Endometrial microvascular endothelial cells (primary cell): ENCODE measurements around the gene BPNT1. TPM values are rescaled to one million over a fixed set of nuclear protein-coding genes. Genes with fewer than 3 reads are reported as not detected.
"Not testable (repeated sequence)": the region's sequence is repeated elsewhere in the genome, so short reads cannot be mapped to it uniquely, and the experiment has no call there.

ENCODE experiments used
- in situ Hi-C: cut with HindIII; loops from 2 replicates; pipeline ENCODE4 v1.10.0; 2017; ENCODE audit warnings: low sequenced_read_pairs, low pct_unique_long_range_greater_than_20kb; ENCODE audit errors: inconsistent ontology term
- total RNA-seq: library from RNA; depleted of rRNA; stranded (reverse); fragments of >200 nt; gene quantifications from one replicate; pipeline ENCODE4 v1.2.3, GENCODE V29; 2015; ENCODE audit errors: inconsistent ontology term

The BPNT1 gene, protein sequence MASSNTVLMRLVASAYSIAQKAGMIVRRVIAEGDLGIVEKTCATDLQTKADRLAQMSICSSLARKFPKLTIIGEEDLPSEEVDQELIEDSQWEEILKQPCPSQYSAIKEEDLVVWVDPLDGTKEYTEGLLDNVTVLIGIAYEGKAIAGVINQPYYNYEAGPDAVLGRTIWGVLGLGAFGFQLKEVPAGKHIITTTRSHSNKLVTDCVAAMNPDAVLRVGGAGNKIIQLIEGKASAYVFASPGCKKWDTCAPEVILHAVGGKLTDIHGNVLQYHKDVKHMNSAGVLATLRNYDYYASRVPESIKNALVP
- total RNA-seq, result 37.6 TPM

DNA sequence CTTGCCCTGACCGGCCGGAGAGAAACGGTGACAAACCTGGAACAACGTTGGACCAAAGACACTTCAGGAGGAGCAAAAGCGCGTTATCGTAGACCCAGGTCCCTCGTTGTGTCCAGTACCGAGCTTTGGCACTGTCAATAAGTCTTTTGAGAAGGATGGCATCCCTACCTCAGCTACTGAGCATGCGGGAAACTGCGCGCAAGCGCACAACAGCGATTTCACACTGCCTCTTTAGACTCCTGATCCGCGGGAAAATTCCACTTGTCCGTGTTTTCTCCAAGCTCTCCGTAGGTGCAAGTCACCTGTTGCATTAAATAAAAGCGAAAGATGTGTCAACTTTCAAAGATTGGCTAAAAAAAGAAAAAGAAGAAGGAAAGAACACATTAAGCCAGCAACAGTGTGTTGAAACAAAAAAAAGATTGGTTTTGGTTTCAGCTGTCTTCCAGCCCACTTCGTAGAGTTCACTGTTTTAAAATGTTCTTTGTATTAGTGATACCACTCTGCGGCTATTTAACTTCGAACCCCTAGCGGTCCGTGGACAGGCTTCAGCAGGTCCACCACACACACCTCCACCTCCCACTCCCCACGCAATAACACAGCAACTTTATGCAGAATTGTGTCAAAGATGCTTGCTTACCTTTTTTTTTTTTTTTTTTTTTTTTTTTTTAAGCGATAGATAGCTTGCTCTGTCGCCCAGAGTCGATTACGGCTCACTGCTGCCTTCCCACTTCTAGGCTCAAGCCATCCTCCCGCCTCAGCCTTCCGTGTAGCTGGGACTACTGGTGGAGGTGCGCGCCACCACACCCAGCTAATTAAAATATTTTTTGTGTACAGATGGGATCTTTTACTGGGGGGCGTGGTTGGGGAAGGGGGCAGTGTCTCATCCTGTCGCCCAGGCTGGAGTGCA lies at the start of gene BPNT1:
TSS of gene BPNT1 (minus strand) at position 139 of the 907 bp plus-strand sequence. CDS start 9,942 bp downstream, outside the sequence.
- in situ Hi-C loops, result no loop called here

DNA sequence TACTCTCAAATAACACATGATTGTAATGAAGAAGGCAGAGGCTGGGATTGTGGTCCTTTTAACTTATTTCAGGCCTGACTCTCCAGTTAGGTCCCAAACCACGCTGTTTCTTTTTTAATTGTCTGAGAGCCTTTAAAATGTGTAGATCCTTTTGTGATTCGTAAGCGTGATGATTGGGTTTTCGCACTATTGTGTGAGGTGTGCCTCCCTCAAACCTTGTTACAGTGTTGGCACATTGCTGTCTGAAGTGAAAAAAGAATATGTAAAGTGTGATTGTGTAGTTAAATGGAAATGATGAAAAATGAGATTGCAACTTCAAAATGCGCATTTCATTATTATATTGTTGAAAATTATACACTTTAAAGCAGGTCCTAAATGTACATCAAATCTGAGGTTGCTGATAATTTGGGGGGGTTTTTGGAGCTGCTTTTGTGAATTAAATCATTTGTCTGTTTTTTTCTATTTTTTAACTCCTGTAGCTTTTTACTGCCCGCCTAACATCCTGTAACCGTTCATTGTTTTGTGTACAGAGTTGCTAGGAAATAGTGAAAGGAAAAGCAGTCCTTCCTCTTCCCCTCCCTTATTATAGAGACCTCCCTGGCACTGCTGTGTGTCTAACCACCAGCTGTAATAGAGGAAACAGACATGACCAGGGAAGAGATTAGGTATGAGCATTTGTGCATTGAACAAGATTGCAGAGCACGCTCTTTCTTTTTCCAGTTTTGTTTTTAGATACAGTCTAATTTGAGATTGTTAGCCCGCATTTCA lies 47.6 kb upstream of the BPNT1 start:
- in situ Hi-C loops, result no loop called here

DNA sequence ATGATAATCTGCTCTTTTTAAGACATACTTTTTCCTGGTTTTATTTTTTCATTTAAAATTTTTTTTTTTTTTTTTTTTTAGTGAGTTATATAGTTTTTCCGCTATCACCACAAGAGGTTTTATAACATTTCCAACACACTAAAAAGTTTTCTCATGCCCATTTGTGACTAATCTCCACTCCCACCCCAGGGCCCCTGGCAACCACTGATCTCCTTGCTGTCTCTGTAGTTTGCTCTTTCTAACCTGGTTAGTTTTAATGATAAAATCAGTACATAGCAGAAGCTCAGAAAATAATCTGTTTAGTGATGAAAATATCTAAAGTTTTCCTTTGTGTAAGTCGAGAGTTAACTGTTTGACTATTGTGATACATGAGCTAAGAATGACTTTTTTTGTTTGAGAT lies 46.2 kb upstream of the BPNT1 start:
- in situ Hi-C loops, result no loop called here

DNA sequence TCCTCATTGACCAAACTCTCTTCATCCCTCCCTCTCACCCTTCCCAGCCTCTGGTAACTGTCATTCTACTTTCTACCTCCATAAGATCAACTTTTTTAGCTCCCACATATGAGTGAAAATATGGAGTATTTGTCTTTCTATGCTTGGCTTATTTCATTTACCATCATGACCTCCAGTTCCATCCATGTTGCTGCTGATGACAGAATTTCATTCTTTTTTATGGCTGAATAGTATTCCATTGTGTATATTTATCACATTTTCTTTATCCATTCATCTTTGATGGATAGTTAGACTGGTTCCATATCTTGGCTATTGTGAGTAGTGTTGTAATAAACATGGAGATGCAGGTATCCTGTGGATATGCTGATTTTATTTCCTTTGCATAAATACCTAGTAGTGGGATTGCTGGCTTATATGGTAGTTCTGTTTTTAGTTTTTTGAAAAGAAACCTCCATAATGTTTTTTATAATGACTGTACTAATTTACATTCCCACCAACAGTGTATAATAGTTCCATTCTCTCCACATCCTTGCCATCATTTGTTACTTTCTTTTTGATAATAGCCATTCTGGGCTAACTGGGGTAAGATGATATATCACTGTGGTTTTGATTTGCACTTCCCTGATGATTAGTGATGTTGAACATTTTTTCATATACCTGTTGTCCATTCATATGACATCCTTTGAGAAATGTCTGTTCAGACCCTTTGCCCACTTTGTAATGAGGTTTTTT lies 40.1 kb upstream of the BPNT1 start:
- in situ Hi-C loops, result no loop called here

DNA sequence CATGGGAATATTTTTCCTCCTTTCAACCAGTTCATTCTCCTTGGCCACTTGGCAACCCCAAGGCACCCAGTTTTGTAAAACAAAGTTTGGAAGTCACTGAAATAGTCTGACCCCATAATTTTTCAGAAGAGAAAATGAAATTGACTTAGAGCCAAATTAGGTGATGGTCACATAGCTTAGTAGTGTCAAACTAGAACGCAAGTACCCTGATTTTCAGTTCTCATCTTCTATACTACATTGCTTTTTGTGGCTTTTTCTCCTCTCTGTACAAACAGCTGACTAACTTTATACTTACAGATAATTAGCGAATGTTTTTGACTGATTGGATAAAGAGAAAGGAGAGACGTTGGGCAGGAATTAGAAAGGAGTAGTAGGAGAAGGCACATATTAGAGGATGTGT lies 37.5 kb upstream of the BPNT1 start:
- in situ Hi-C loops, result no loop called here

DNA sequence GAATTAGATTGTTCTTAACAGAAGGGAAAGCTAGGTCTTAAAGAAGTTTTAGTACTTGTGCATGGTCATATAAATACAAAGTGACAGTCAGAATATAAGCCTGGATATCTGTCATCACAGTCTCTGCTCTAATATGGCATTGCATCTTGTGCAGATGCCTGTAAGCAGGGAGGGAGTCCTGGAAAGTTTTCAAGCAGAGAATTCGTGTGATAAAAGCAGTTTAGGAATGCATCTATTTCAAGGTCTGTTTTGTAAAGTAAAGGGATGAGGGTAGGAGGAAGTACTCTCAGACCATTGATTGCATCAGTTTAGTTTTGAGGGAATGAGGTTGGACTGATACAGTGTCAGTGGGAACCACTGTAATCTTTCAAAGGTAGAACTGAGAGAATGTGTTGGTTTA lies 35.0 kb upstream of the BPNT1 start:
- in situ Hi-C loops, result no loop called here

DNA sequence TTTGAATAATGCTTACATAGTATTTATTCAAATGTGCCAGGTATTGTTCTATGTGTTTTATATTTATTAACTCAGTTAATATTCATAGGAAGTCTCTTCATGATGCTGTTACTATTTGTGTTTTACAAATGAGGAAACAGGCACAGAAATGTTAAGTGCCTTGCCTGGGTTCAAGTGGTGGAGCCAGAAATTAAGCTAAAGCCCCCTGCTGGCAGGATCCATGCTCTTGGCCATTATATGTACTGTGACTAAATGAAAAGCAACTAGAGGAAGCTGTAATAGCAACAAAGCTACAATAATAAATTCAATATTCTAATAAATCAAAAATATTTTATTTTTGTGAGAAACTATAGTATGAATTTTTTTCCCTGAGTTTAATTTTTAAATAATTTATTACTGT lies 34.3 kb upstream of the BPNT1 start:
- in situ Hi-C loops, result no loop called here

DNA sequence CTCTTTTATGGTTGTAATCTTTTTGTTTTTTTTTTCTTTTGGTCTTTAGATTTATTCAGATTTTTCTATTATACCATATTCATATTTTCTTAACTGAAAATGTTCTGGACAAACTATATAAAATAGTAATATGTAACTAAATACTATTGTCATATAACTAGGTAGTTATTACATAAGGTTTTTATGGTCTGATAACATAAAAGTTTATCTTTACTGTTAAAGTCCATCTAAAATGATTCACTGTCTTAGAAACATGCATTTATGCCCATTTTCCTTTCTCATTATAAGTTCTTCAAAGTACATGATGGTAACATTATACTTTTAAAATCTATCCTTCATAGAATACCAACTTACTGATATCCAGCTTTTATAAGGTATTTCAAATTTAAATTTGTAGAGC lies 33.5 kb upstream of the BPNT1 start:
- in situ Hi-C loops, result no loop called here

DNA sequence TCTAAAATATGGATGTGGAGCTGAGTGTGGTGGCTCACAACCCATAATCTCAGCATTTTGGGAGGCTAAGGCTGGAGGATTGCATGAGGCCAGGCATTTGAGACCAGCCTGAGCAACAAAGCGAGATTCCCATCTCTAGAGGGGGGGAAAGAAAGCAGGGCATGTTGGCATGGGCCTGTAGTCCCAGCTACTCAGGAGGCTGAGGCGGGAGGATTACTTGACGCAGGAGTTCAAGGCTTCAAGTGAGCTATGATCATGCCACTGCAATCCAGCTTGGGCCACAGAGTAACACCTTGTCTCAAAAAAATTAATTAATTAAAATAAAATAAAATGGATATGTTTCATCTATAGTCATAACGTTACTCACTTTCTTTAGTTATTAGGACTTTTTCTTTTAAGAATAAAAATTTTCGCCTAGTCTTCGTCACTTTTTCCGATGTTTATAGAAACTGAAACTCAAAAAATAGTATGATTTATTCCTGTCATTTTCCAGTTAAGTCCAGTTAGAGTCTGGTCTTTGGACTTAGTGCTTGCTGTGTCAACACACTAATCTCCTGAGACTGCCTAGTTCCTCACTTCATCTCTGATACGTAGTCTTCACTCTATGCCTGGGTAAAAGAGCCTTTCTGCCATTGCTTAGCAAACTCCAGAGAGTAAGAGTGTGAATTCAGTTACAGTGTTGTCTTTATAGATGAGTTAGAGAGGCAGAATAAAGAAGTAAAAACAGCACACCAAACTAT lies 32.4 kb upstream of the BPNT1 start:
- in situ Hi-C loops, result no loop called here

DNA sequence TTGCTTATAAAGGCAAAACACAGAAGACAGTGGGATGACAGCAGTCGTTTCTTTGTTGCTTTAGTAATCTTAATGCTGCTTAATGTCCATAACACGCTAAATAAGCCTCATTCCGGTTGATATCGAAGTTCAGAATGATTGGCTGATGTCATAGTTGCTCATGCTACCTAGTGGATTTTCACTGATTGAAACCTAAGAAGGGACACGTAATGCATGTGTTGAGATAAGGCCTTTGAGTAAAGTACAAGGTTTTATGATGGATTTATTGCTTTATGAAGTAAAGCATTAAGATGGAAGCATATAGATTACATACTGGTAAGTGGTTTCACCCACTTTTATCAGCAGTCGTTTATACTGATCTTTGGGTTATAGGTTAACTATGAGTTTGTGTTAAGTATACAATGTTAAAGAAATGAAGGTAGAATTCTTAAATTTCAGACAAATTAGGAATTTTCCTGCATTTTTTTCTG lies 29.5 kb upstream of the BPNT1 start:
- in situ Hi-C loops, result no loop called here

DNA sequence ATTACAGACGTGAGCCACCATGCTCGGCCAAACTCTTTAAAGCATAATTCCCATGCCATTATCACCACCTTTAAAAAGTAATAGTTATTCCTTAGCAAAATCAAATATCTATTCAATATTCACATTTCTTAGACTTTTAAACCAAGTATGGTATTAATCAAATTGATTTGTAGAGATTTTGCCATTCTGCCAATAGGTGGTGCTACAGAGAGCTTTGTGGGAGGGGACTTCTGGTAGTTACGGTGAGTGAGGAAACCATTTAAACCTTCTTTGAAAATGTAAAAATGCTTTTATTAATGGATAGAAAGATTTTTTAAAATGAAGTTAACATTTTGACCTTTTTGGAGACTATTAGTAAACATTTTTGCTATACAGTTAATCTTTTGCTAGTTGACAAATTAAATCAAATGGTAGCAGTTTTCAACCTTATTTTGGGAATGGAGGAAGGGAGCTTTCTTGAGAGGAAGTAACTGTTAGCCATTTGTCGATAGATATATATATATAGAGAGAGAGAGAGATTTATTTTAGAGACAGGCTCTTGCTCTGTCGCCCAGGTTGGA lies 23.6 kb upstream of the BPNT1 start:
- in situ Hi-C loops, result no loop called here

DNA sequence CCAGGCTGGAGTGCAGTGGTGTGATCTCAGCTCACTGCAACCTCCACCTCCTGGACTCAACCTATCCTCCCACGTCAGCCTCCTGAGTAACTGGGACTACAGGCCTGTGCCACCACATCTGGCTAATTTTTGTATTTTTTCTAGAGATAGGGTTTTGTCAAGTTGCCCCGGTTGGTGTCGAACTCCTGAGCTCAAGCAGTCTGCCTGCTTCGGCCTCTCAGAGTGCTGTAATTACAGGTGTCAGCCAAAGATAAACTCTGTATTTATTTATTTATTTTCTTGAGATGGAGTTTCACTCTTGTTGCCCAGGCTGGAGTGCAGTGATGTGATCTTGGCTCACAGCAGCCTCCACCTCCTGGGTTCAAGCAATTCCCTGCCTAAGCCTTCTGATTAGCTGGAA lies 23.0 kb upstream of the BPNT1 start:
- in situ Hi-C loops, result not testable (repeated sequence)

DNA sequence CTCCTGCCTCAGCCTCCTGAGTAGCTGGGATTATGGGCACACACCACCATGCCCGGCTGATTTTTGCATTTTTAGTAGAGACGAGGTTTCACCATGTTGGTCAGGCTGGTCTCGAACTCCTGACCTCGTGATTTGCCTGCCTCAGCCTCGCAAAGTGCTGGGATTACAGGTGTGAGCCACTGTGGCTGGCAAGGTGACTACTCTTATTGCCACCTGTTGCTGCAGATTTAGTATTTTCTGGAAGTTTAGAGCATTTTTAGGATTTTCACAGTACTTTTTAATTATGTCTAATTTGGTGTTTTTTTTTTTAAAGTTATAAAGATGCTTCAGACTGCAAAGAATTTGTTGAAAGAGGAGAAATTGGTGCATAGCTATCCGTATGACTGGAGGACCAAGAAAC lies 20.9 kb upstream of the BPNT1 start:
- in situ Hi-C loops, result not testable (repeated sequence)

DNA sequence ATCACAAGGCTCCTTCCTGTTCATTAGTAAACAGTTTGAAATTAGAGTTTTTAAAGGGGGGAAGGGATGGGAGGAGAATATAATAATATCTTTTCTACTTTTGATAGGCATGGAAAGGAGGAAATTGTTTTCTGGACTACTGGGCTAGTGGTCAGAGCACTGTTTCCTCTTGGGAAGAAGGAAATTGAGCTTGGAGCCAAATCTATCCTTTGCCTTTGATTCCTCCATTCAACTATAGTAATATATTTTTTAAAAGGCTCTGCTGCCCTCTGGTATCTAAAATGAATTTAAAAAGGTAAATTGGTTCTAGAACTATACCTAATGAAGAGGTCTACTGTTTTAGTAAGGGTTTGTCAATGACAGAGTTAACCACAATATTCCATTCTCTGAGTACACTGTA lies 10.2 kb upstream of the BPNT1 start:
- in situ Hi-C loops, result no loop called here

DNA sequence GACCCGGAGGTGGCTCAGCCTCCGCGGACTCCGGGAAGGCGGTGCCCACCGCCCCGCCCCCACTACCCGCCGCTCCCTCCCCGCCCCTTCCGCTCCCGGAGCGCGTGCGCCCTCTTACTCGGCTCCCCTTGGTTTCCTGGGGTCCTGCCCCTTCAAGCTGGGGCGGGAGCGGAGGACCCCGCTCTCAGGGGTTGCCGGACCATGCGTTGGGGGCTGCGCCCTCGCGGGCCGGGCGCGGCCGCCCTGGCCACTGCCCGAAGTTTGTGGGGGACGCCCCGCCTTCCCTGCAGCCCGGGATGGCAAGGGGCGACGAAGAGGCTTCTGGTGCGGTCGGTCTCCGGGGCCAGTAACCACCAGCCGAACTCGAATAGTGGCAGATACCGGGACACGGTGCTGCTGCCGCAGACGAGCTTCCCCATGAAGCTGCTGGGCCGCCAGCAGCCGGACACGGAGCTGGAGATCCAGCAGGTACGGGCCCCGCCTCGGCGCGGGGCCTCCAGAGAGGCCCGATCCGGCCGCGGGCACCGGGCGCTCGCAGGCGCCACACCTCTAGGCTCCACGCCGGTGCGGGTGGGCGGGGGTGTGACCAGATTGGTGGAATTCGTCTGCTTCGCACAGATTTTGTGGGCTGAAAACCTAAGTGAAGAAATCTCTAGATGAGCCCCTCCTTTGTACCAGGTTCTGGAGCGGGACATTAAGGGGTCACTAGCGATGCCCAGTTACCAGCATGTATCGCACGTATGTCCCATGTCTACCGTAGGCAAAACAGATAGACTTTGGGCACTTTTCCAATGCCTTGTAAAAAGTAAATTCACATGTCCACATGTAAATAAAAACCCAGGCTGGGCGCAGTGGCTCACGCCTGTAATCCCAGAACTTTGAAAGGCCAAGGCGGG lies 4.7 kb upstream of the BPNT1 start, which contains the start of gene IARS2:
TSS of gene IARS2 (plus strand) at position 117 of the 896 bp plus-strand sequence. CDS start at position 202, 85 bp downstream.
- in situ Hi-C loops, result no loop called here

DNA sequence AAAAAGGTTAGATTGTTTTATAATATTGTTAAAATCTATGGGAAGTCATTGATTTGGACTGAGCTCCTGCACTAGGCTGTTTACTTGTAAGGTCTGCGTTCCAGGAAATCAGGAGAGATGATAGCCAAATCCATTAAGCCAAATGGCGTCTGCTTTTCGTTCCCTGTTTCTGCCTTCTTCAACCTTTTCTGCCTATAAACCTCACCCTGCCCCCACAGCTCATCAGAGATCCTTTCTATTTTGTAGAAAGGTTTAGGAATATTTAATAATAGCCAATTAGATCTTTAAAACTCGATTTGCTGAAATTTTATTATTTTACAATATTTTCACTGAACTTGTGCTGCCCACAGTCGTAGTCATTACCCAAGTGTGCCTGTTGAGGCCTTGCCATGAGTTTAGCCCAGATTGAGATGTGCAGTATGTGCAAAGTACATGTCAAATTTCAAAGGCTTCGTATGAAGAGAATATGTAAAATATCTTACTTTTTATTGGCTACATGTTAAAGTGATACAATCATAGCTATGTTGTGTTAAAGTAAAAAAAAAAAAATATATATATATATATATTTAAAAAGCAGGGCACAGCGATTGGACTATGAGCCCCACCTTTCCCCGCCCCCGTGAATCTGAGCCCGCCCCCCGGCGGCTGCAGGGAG lies 3.9 kb upstream of the BPNT1 start:
- in situ Hi-C loops, result no loop called here
